GM23248 (cell line): Measurements from ENCODE around the gene SEMA6C. TPM values are rescaled to one million over a fixed set of nuclear protein-coding genes. Genes with fewer than 3 reads are reported as not detected.
"Not testable (repeated sequence)": the region's sequence is repeated elsewhere in the genome, so short reads cannot be mapped to it uniquely, and the experiment has no call there.

Experiments
- DNase-seq: peaks from one replicate; pipeline ENCODE4 v3.0.0-alpha.2; 2015
- H2AFZ ChIP-seq: fragments of 200-600 bp; sonication (generic); 2 replicates; pipeline ENCODE4 v1.6.1; 2016; ENCODE audit warnings: antibody characterized with exemption
- H3F3A ChIP-seq: fragments of 200-600 bp; sonication (generic); 2 replicates; pipeline ENCODE4 v1.6.1; 2016; ENCODE audit warnings: mild to moderate bottlenecking, antibody characterized with exemption, mixed run types; ENCODE audit not compliant: insufficient read depth
- H3K27ac ChIP-seq: fragments of 200-600 bp; sonication (generic); 2 replicates; pipeline ENCODE4 v1.5.1; 2016; ENCODE audit warnings: mild to moderate bottlenecking
- H3K27me3 ChIP-seq: fragments of 200-600 bp; sonication (generic); replicated peaks from 2 replicates; pipeline ENCODE4 v1.6.1; 2016; ENCODE audit warnings: mild to moderate bottlenecking; ENCODE audit not compliant: insufficient read depth
- H3K36me3 ChIP-seq: fragments of 200-600 bp; sonication (generic); 2 replicates; pipeline ENCODE4 v1.6.1; 2016; ENCODE audit warnings: low read depth, mild to moderate bottlenecking
- H3K4me1 ChIP-seq: fragments of 200-600 bp; sonication (generic); 2 replicates; pipeline ENCODE4 v1.6.1; 2016; ENCODE audit warnings: mild to moderate bottlenecking; ENCODE audit not compliant: insufficient read depth
- H3K4me2 ChIP-seq: fragments of 200-600 bp; sonication (generic); one replicate; pipeline ENCODE4 v1.6.1; 2016; ENCODE audit warnings: mild to moderate bottlenecking; ENCODE audit not compliant: unreplicated experiment
- H3K4me3 ChIP-seq: fragments of 200-600 bp; sonication (generic); 2 replicates; pipeline ENCODE4 v1.5.1; 2016; ENCODE audit warnings: mild to moderate bottlenecking
- H3K79me2 ChIP-seq: fragments of 200-600 bp; sonication (generic); 2 replicates; pipeline ENCODE4 v1.6.1; 2016; ENCODE audit warnings: mild to moderate bottlenecking; ENCODE audit not compliant: insufficient read depth
- H3K9ac ChIP-seq: fragments of 200-600 bp; sonication (generic); 2 replicates; pipeline ENCODE4 v1.6.1; 2016; ENCODE audit warnings: mild to moderate bottlenecking
- H3K9me2 ChIP-seq: fragments of 200-600 bp; sonication (generic); 2 replicates; pipeline ENCODE4 v1.6.1; 2016; ENCODE audit warnings: mixed run types, mild to moderate bottlenecking, moderate library complexity; ENCODE audit not compliant: insufficient read depth
- H3K9me3 ChIP-seq: fragments of 200-600 bp; sonication (generic); one replicate; pipeline ENCODE4 v1.6.1; 2017; ENCODE audit warnings: low read depth
- H4K20me1 ChIP-seq: fragments of 200-600 bp; sonication (generic); 2 replicates; pipeline ENCODE4 v1.6.0; 2016; ENCODE audit not compliant: insufficient read depth
- EZH2 ChIP-seq: fragments of 200-600 bp; sonication (generic); IDR thresholded peaks from 2 replicates; pipeline ENCODE4 v1.6.1; 2018; ENCODE audit warnings: antibody characterized with exemption, mild to moderate bottlenecking; ENCODE audit not compliant: insufficient read depth, poor library complexity, severe bottlenecking
- EZH2phosphoT487 ChIP-seq: fragments of 200-600 bp; sonication (generic); IDR thresholded peaks from 2 replicates; pipeline ENCODE4 v1.6.1; 2018; ENCODE audit warnings: antibody characterized with exemption, moderate library complexity, mild to moderate bottlenecking, low read depth; ENCODE audit not compliant: insufficient read depth
- WGBS, 2 experiments: methylation state at CpG; one replicate each; pipeline ENCODE4 v1.1.6; 2015 to 2017; ENCODE audit warnings: low lambda C conversion rate in 2 of 2, low coverage in 1 of 2; ENCODE audit errors: missing lambda C conversion rate in 2 of 2; 5-methylcytosine and 5-hydroxymethylcytosine counted together
- in situ Hi-C: fragments of 300-500 bp; cut with MboI; formaldehyde crosslinking; loops from 2 replicates; pipeline ENCODE4 v1.15.0; 2020
- polyA plus RNA-seq: library from polyadenylated mRNA; unstranded; fragments of >200 nt; fragmentation: Nextera tagmentation; extraction: Ambion mirVana; gene quantifications from 2 replicates; pipeline ENCODE4 v1.2.1, GENCODE V29; 2016
- total RNA-seq: library from RNA; depleted of rRNA; stranded (reverse); fragments of >200 nt; shearing (Covaris generic); gene quantifications from 2 replicates; pipeline ENCODE4 v1.2.3, GENCODE V29; 2014; rRNA removed

Gene SEMA6C, protein sequence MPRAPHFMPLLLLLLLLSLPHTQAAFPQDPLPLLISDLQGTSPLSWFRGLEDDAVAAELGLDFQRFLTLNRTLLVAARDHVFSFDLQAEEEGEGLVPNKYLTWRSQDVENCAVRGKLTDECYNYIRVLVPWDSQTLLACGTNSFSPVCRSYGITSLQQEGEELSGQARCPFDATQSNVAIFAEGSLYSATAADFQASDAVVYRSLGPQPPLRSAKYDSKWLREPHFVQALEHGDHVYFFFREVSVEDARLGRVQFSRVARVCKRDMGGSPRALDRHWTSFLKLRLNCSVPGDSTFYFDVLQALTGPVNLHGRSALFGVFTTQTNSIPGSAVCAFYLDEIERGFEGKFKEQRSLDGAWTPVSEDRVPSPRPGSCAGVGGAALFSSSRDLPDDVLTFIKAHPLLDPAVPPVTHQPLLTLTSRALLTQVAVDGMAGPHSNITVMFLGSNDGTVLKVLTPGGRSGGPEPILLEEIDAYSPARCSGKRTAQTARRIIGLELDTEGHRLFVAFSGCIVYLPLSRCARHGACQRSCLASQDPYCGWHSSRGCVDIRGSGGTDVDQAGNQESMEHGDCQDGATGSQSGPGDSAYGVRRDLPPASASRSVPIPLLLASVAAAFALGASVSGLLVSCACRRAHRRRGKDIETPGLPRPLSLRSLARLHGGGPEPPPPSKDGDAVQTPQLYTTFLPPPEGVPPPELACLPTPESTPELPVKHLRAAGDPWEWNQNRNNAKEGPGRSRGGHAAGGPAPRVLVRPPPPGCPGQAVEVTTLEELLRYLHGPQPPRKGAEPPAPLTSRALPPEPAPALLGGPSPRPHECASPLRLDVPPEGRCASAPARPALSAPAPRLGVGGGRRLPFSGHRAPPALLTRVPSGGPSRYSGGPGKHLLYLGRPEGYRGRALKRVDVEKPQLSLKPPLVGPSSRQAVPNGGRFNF
- total RNA-seq: 1.4 and 3.8 TPM in 2 replicates
- 0.58 and 1.1 TPM in 2 replicates for polyA plus RNA-seq

DNA sequence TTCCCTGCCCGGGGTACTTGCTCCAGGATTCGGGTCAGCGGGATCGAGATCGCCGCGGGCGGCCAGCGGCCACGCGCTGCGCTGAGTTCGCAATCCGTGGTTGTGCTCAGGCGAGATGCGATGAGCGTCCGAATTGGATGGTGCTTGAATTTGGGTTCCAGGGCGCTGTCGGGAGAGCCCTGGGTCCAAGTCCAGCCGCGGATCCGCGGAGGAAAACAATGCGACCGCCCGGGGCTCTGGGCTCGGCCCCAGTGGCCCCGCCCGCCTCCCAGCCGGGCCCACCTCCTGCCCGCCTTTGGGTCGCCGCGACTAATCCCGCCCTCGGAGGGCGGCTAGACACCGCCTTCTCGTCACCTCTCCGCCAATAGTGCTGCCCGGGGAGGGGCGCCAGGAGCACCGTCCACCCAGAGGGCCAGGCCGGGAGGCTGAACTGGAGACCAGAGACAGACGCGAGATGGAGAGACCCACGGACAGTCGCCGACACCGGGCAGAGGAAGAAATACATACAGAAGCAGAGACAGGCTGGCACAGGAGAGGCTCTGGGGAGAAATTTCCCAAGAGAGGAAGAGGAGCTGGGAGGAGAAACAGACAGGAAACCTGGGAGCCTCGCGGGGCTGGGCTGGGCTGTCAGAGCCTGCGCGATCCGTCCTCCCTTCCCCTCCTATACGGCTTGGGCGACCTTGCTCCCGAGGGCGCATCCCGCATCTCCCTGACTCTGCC, at the start of gene SEMA6C:
Gene SEMA6C (minus strand): TSS at position 220 of the 720 bp plus-strand sequence. CDS start 4,010 bp downstream, outside the sequence.
- Histone ChIP-seq H3K9me2 (no peaks in the 10 kb centered on the region), H3K4me2 (peak within 1 kb of the TSS; percentile 94), H3K27ac (peak within 1 kb of the TSS; percentile 58), H3K4me1 (0 out of 2 replicates have a peak, but pooled peaks cover 7% of the 10 kb centered on the region), H3F3A (peaks cover 8% of the 10 kb centered on the region), H2AFZ (peak within 1 kb of the TSS; percentile 93), H3K27me3 (no peaks in the 10 kb centered on the region), H3K79me2 (no peaks in the 10 kb centered on the region), H3K36me3 (no peaks in the 10 kb centered on the region), H3K9me3 (no peaks in the 10 kb centered on the region), H4K20me1 (no peaks in the 10 kb centered on the region), H3K9ac (peak within 1 kb of the TSS; percentile 76), H3K4me3 (peak within 1 kb of the TSS; percentile 82)
- no peak for TF ChIP-seq EZH2
- no peak for TF ChIP-seq EZH2phosphoT487
- DNase-seq: peak; percentile 96
- 1 to 2% methylated on average over 43 to 61 of the region's 61 CpGs for WGBS, 2 experiments
- in situ Hi-C loops: no loop called here

DNA sequence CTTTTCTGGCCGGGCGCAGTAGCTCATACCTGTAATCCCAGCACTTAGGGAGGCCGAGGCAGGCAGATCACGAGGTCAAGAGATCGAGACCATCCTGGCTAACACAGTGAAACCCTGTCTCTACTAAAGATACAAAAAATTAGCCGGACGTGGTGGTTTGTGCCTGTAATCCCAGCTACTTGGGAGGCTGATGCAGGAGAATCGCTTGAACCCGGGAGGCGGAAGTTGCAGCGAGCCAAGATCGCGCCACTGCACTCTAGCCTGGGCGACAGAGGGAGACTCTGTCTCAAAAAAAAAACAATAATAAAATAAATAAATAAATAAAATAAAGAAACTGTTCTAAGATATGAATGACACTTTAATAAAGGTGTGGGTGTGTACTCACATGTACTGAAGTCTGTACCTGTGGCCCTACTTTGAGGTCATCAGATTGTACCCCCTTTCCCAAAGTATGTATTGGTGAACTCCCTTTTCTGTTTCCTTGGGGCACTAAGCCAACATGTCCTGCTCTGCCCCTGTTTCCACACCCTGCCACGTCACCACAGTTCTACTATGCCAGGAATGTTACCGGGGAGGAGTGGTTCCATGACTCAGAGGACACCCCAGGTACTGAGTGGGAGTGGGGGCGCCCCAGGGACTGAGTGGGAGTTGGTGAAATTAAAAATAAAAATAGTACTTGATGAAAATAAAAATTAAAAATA, 48.6 kb upstream of the SEMA6C start:
- H3K9me3 ChIP-seq, H3K9me2 ChIP-seq, H2AFZ ChIP-seq, H4K20me1 ChIP-seq, H3K27me3 ChIP-seq, H3K36me3 ChIP-seq, in situ Hi-C loops: not testable (repeated sequence)
- peak; percentile 95 for DNase-seq
- Histone ChIP-seq H3K4me3 (peak overlapping the region; percentile 56), H3K9ac (peak overlapping the region; percentile 78), H3K4me1 (peaks cover 15% of the 10 kb centered on the region), H3F3A (peaks cover 25% of the 10 kb centered on the region), H3K27ac (peak overlapping the region; percentile 96), H3K79me2 (peaks cover 26% of the 10 kb centered on the region), H3K4me2 (peak overlapping the region; percentile 74)
- 72 to 73% methylated on average over 16 to 17 of the region's 17 CpGs for WGBS, 2 experiments

DNA sequence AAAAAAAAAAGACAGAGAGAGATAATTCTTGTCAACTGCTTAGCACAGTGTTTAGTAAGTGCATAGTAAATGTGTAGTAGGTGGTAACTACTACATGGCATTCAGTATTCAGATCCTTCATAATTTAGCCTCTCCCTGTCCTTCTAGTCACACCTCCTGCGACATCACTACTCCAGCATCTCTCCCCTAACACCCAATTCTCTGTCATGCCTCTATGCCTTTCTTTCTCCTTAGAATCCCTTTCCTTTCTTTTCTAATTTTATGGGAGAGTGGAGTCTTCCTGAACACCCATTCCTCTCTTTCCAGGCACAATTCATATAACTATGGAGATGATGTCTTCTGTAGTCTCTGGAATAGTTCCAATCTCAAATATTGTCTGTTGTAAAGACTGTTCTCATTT, 47.4 kb upstream of the SEMA6C start:
- Histone ChIP-seq H4K20me1 (no peaks in the 10 kb centered on the region), H3K36me3 (no peaks in the 10 kb centered on the region), H3K27me3 (no peaks in the 10 kb centered on the region), H3K4me3 (no peak overlapping the region), H3K4me2 (no peak overlapping the region), H3K9ac (no peak overlapping the region), H3F3A (peaks cover 21% of the 10 kb centered on the region), H2AFZ (no peak overlapping the region), H3K27ac (no peak overlapping the region), H3K9me3 (no peaks in the 10 kb centered on the region), H3K4me1 (peaks cover 15% of the 10 kb centered on the region), H3K79me2 (peaks cover 25% of the 10 kb centered on the region), H3K9me2 (no peaks in the 10 kb centered on the region)
- peak; percentile 32 for DNase-seq
- in situ Hi-C loops: no loop called here
- TF ChIP-seq EZH2phosphoT487 (no peak), EZH2 (no peak)
- WGBS, 2 experiments: 50 to 62% methylated on average over 1 of the region's 1 CpG
